ENCODE results near the gene CAPSL.

- TF ChIP-seq, protein P1, sequence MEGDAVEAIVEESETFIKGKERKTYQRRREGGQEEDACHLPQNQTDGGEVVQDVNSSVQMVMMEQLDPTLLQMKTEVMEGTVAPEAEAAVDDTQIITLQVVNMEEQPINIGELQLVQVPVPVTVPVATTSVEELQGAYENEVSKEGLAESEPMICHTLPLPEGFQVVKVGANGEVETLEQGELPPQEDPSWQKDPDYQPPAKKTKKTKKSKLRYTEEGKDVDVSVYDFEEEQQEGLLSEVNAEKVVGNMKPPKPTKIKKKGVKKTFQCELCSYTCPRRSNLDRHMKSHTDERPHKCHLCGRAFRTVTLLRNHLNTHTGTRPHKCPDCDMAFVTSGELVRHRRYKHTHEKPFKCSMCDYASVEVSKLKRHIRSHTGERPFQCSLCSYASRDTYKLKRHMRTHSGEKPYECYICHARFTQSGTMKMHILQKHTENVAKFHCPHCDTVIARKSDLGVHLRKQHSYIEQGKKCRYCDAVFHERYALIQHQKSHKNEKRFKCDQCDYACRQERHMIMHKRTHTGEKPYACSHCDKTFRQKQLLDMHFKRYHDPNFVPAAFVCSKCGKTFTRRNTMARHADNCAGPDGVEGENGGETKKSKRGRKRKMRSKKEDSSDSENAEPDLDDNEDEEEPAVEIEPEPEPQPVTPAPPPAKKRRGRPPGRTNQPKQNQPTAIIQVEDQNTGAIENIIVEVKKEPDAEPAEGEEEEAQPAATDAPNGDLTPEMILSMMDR (IDR thresholded peaks at IDR 0.05; ENCODE audit: low read length): peak; percentile 53; the same call in 1 of the 2 replicates
- no peak for TF ChIP-seq EZH2 (IDR thresholded peaks at IDR 0.05; ENCODE audit: borderline replicate concordance, low read length)
These were observed 16.5 kb downstream of the CAPSL start for GRCh38 chr5:35921930-35922329.
